ENCODE measurements around the gene PTMS.

The PTMS gene

GRCh38 chr12:6772331-6772695, 6.2 kb downstream of the PTMS start, which contains the start of gene LAG3:
Gene LAG3 (plus strand): TSS chr12:6772520. CDS start chr12:6772853, 333 bp downstream.
- H3K4me3 ChIP-seq (ENCODE audit: low read depth, low read length), result no peak within 1 kb of the TSS
- DNase-seq (ENCODE audit: low read depth, low spot score), result no peak
- no peak for TF ChIP-seq CTCF (IDR thresholded peaks at IDR 0.05; ENCODE audit: insufficient read depth, low read length, missing control alignments)
- ChIA-PET CTCF (interaction anchor here (0.7 to 8.7 kb wide), 4 partner anchors 7 to 21 kb away, joined by 4 to 222 read pairs (median 70); partner anchors contain the start of gene MLF2), POLR2A (interaction anchor here (1.0 to 1.7 kb wide), 2 partner anchors 19 to 83 kb away, joined by 3 to 5 read pairs; partner anchors contain the start of genes MLF2 and ZNF384)

GRCh38 chr12:6772726-6773589, 6.8 kb downstream of the PTMS start:
- no peak overlapping the region for H3K4me3 ChIP-seq (ENCODE audit: low read depth, low read length)
- TF ChIP-seq CTCF (IDR thresholded peaks at IDR 0.05; ENCODE audit: insufficient read depth, low read length, missing control alignments), result no peak
- no peak for DNase-seq (ENCODE audit: low read depth, low spot score)
- CTCF ChIA-PET, result interaction anchor here (1.5 to 12.1 kb wide), 3 partner anchors 14 to 22 kb away, joined by 5 to 272 read pairs (median 222); partner anchors contain the start of gene MLF2
- POLR2A ChIA-PET, result interaction anchor here (1.7 kb wide), 1 partner anchor 20 kb away, joined by 5 read pairs; the partner anchor contains the start of gene MLF2

- no peak for TF ChIP-seq CTCF (IDR thresholded peaks at IDR 0.05; ENCODE audit: insufficient read depth, low read length, missing control alignments)
- ChIA-PET CTCF (interaction anchor here (0.9 to 12.1 kb wide), 6 partner anchors 5 to 216 kb away, joined by 3 to 272 read pairs (median 4); partner anchors contain the start of genes MLF2 and PTMS), POLR2A (interaction anchor here (1.0 kb wide), 2 partner anchors 8 to 21 kb away, joined by 3 read pairs; partner anchors contain the start of genes MLF2 and PTMS)
- no peak for DNase-seq (ENCODE audit: low read depth, low spot score)
- H3K4me3 ChIP-seq (ENCODE audit: low read depth, low read length), result no peak overlapping the region
Measured at GRCh38 chr12:6773590-6774351, 7.6 kb downstream of the PTMS start.

GRCh38 chr12:6774499-6775062, 8.4 kb downstream of the PTMS start:
- CTCF ChIA-PET, result interaction anchor here (0.9 to 12.1 kb wide), 8 partner anchors 6 to 217 kb away, joined by 3 to 272 read pairs (median 4); partner anchors contain the start of genes MLF2 and PTMS

More at GRCh38 chr12:6774499-6775062, 8.4 kb downstream of the PTMS start:
- H3K4me3 ChIP-seq (ENCODE audit: low read depth, low read length), result no peak overlapping the region
- POLR2A ChIA-PET, result interaction anchor here (1.0 kb wide), 2 partner anchors 9 to 22 kb away, joined by 3 read pairs; partner anchors contain the start of genes MLF2 and PTMS
- no peak for DNase-seq (ENCODE audit: low read depth, low spot score)
- TF ChIP-seq CTCF (IDR thresholded peaks at IDR 0.05; ENCODE audit: insufficient read depth, low read length, missing control alignments), result no peak
